GM12872 (cell line): Measurements from ENCODE around the gene RTN4.

Experiments
- TF ChIP-seq, protein P1 (sequence below): IDR thresholded peaks from 3 replicates; pipeline ENCODE4 v1.5.1; 2011; ENCODE audit warnings: low read depth, mild to moderate bottlenecking, low read length, moderate library complexity; ENCODE audit not compliant: insufficient read depth

Gene RTN4

DNA sequence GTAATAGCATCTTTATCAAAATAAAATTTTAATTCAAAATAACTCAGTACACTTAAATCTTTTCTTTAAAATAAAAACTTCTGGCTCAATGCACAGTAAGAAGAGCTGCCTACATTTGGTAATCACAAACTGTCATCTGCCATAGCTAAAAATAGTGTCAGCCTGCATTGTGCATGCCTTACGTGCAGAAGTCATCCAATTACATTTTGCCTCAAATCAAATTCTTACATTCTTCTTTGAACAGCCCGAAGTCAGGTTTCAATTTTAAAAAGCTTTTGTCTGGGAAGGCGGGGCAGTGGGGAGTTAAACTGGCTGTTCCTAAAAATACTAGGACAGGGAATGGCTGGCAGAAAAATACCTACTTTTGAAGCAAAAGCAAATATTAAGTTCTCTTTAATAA, 51.1 kb downstream of the RTN4 start:
- TF ChIP-seq, protein P1, sequence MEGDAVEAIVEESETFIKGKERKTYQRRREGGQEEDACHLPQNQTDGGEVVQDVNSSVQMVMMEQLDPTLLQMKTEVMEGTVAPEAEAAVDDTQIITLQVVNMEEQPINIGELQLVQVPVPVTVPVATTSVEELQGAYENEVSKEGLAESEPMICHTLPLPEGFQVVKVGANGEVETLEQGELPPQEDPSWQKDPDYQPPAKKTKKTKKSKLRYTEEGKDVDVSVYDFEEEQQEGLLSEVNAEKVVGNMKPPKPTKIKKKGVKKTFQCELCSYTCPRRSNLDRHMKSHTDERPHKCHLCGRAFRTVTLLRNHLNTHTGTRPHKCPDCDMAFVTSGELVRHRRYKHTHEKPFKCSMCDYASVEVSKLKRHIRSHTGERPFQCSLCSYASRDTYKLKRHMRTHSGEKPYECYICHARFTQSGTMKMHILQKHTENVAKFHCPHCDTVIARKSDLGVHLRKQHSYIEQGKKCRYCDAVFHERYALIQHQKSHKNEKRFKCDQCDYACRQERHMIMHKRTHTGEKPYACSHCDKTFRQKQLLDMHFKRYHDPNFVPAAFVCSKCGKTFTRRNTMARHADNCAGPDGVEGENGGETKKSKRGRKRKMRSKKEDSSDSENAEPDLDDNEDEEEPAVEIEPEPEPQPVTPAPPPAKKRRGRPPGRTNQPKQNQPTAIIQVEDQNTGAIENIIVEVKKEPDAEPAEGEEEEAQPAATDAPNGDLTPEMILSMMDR, result no peak

DNA sequence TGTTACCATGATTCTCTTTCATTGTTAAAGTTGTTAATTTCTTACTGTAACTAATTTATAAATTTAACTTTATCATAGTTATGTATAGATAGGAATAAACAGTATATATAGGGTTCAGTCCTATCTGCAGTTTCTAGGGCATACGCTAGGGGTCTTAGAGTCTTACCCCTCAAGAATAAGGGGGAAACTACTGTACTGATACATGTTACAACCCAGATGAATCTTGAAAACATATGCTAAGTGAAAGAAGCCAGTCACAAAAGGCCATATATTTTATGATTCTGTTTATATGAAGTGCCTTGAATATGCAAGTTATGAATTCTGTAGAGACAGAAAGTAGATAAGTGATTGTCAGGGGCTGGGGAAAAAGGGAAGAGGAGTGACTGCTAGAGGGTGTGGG, 52.4 kb downstream of the RTN4 start:
- TF ChIP-seq, protein P1, result no peak

DNA sequence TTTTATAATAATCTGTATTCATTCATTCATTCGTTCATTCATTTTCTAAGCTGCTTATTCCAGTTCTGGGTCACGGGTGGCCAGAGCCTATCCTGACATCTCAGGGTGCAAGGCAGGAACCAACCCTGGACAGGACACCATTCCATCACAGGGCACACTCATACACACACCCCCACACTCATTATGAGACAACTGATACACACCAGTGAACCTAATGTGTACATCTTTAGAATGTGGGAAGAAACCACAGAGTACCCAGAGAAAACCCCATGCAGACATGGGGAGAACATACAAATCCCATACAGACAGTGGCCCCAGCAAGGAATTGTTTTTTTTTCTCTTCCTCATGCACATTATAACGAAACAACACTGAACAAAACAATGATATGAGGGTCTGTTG, 54.7 kb downstream of the RTN4 start:
- TF ChIP-seq, protein P1, result no peak

- TF ChIP-seq, protein P1, result no peak
These were observed 61.6 kb downstream of the RTN4 start for GRCh38 chr2:54988612-54989011.

DNA sequence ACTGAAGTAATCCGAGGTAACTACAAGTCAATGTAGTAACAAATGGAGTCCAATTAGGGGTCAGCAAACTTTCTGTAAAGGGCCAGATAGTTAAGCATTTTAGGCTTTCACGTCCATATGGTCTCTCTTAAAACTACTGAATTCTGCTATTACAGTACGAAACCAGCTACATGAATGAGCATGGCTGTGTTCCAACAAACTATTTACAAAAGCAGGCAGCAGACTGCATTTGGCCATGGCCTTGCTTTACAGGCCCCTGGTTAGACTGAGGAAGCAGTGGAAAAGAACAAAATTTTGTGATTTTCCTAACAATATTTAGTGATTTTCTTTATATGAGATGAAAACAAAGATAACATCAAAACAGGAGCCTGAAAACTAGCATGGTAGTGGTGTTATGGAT, 64.0 kb downstream of the RTN4 start:
- TF ChIP-seq, protein P1, result no peak

DNA sequence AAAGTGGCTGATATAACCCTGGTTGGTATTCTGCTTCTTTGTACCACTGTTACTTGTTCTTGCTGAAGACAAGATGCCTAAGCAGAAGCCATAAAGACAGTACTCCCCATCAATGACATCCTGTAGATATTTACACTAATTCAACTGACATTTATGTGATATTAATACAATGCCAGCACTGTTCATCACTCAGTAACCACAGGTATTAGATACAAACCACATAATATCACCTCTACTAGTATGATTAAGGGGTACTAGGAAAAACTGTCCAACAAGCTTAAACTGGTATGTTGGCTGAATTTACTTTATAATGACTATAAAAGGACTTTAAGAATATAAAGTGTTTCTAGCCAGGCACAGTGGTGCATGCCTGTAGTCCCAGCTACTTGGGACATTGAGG, 65.8 kb downstream of the RTN4 start:
- TF ChIP-seq, protein P1, result no peak

DNA sequence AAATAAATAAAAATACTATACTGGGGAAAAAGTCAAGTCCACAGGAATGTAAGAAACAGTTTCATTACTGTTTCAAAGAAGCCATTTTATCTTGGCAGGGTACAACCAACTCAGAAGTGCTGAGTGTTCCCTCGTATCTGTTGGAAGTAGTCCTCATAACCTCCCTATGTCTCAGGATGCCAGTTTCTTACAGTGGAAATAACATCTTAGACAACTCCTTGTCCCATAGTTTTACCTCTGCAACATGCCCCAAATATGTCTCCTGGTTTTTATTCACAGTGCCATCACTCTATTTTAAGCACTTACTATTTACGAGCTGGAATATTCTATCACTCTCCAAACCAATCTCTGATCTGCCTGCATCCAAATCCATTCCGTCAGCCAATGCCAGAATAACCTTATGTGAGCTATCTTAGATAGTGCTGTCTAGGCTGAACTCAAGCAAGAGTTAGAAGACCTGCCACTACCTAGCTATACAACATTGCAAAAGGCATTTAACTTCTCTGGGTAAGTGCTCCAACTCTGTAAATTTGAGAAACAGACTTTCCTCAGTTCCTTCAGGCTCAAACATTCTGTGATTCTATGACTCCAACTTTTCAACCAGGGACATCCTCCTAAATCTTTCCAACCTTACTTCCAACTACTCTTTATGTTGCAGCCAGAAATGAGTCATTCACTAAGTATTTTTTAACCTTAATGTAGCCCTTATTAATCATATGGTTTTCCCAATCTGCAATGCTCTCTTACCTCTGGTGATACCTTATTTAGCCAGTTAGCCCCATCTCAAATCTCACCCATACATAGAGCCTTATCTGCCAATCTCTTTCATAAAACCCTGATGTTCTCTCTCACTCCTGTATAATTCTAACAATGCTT, 66.7 kb downstream of the RTN4 start:
- TF ChIP-seq, protein P1, result no peak
